HG02610 (cell line): ENCODE data around the gene GGTA1.
"Not testable (repeated sequence)": the region's sequence is repeated elsewhere in the genome, so short reads cannot be mapped to it uniquely, and the experiment has no call there.

Experiments used
- ATAC-seq: cut with Tn5 transposase; IDR thresholded peaks from one replicate; pipeline ENCODE4 v1.9.1; 2021; ENCODE audit warnings: mild to moderate bottlenecking, moderate library complexity; ENCODE audit not compliant: unreplicated experiment

Gene GGTA1

DNA sequence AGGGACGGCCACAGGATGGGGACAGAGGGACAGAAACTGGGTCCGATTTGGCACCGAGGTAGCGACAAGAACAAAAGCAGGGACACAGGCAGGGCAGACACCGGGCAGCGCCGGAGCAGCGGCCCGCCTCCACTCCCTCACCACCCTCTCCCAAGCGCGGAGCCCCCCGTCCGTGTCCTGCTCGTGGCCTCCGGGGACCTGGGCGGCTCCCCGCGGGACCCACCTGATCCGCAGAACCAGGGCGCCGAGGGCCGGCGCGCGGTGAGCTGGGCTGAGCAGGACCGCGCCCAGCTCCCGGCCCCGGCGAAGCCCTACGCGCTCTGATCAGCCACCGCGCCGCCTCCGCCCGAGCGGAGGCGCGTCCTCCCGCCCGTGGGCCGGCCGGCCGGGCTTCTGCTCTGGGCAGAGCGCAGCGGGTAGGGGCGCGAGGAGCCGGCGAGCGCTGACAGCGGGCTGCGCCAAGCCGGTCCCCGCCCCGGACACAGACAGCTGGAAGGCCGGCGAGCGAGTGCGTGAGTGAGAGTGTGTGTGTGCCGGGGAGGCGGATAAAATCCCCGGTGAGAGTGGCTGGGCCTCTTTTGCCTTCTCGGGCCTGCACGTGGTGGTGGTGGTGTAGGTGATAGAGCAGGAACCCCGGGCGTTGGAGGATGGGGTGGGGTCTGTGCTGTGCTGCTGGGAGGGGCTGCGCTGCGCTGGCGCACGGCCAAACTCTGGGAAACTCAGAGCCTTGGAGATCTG, at the start of gene GGTA1:
Gene GGTA1 (minus strand): TSS at position 418 of the 738 bp plus-strand sequence. CDS start 31,922 bp downstream, outside the sequence.
- no peak for ATAC-seq

DNA sequence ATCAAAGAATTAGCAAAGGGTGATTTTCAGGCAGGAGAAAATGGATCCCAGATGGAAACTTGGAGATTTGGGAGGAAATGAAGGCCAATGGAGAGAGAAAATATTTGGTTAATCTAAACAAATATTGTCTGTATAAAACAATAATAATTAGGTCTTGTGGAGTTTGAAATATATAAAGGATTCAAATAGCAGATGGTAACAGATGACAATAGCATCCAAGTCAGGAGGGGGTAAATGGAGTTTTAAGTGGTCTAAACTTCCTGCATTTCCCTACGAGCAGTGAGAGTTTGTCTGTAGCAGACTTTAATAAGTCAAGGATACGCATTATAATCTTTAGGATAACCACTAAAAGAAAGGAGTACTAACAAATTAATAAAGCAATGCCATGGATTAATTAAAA, 49.0 kb upstream of the GGTA1 start:
- ATAC-seq: no peak

DNA sequence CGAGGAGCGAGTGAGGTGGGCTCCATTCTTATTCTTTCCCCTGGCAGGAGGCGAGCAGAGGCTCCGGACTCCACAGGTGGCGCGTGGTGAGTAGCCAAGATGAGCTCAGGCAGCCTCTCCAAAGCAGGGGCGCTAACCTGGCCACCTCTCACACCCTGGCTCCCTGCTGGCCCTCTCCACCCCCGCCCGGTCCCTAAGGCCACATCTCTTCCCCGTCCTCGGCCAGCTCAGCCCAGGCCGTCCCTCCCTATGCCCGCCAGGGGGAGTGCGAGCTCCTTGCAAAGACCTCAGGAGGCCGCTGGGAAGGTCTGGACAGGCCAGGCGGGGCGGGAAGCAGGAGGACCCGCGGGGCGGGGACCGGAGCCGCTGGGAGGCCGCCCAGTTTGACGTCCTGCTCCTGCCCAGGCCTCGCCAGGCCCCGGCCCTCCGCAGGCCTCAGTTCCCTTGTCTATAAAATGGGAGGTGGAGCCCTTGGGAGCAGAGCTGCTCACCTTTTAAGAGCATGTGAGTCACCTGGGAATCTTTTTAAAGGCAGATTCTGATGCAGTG, 46.3 kb upstream of the GGTA1 start:
- ATAC-seq: peak; percentile 82

DNA sequence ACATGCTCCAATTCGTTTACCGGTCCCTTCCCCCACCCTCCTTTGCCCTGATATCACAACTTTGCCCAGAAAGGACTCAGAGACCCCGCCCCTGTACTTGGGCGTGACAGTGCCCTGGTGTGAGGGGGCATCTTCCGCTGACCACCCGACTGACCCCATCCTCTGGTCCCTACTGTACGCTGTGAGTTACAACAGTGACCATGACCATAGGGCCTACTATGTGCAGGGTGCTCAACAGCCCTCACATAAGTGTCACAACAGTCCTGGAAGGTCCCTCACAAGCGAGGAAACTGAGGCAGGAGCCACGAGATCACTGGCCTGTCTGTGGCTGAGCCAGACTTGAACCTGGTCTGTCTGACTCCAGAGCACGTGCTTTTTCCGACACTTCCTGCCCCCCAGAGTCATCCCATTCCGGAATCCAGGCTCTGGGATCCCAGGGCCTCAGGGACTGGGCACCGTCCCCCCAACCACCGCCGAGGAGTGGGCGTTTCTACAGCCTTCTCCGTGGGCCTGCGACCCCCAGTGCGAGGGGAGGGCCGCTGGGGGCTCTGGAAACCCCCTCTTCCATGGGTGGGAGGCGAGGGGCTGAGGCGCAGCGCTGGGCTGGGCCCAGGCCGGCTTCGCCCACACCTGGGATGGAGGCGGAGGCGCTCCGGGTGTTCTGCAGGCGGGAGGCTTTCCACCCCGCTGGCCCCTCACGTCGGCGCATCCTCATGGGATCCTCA, 45.7 kb upstream of the GGTA1 start:
- ATAC-seq: no peak

DNA sequence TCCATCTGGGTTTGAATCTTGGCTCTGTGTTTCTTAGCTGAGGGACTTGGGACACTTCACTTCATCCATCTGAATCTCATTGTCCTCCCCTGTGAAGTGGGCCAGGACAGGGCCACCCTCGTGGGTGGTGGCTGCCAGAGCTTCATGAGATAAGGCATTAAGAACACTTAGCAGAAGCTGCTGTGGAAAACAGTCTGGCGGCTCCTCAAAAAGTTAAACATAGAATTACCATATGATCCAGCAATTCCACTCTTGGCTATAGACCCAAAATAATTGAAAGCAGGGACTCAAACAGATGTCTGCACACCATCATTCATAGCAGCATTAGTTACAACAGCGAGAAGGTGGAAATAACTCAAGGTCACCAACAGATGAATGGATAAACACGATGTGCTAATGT, 42.4 kb upstream of the GGTA1 start:
- ATAC-seq: no peak

DNA sequence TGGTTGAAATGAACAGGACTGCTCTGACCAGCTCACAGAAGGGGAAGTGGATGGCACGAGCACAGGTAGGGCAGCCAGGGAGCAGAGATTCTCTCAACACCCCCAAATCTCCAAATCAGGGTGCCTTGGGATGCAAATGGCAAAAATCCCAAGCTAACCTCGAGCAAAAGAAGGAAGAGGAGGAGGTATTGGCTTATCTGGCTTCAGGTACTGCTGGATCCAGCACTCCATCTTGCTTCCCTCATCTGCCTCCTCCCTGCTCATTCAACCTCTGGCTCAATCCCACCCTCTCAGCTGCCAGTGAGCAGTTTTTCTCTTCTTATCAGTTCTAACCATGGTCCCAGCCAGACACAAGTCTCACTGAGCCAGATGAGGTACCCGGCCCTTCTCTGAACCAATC, 41.6 kb upstream of the GGTA1 start:
- ATAC-seq: no peak

DNA sequence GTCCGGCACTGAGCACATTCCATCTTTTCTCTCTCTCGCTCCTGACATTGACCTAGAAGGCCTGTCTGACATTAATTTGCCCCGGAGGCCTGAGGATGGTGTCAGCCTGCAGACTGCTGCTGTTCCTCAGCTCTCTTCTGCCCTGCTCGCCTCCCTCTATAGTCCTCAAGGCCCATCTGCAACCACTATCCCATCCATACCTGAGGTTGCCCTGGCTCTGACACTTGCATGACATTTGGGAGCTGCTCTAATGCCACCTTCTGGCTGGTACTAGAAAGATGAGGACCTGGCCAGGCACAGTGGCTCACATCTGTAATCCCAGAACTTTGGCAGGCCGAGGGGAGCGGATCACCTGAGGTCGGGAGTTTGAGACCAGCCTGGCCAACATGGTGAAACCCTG, 38.6 kb upstream of the GGTA1 start:
- ATAC-seq: no peak

DNA sequence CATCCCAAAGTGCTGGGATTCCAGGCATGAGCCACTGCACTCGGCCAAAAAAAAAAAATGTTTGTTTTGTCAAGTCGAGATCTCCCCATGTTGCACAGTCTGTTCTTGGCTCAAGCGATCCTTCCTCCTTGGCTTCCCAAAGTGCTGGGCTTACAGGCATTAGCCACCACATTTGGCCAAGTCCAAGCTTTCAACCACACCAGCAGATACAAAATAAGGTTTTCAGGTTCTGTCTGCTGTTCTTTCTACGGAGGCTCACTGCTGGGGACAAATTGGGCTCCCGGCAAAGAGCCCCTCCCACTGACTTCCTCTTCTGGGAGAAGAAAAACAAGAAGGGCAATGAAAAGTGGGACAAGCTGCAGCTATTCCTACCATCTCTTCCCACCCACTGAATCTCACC, 37.6 kb upstream of the GGTA1 start:
- no peak for ATAC-seq

DNA sequence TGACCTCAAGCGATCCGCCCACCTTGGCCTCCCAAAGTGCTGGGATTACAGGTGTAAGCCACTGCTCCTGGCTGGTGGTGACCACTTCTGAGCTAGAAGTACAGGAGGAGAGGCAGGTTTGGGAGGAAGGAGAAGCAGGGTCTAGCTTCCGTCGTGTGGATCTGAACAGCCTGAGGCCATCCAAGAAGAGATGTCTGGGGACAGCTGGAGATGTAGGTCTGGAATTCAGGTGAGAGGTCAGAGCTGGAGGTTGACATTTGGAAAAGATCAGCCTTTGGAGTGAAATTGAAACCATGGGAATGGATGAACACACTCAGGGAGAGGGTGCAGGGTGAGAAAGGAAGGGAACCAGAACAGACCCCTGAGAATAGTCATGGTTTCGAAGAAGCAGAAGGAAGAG, 33.2 kb upstream of the GGTA1 start:
- ATAC-seq: no peak

DNA sequence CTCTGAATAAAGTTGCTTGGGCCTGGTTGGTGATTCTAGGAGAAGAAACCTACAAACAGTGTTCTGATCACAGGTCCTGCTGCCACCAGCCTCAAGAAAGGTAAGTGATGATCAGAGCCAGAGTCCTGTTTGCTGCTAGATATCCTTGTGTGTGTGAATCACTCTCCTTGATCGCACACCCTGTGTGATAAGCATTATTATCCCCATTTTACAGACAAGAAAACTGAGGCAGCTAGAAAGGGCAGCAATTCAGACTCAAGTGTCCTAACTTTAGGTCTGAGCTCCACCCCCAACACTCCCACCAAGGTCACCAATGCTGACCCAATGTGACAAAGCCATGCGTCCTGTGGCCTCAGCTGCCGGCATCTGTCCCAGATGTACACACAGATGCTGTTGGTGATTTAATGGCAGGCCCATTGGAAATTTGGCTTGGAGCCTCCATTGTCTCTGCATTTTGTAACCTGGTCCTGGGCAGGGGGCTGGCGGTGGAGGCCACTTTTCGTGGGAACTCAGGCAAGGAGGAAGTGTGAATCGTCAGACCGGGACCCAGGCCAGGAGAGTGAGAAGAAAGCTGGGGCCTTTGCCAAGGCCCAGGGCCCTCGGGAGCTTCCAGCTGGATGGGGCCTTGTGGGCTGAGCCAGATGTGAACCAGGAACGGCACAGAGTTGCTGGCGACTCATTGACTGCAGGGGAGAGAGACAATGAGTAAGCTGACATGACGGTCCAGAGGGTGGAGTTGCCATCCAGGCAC, 29.8 kb upstream of the GGTA1 start:
- no peak for ATAC-seq

DNA sequence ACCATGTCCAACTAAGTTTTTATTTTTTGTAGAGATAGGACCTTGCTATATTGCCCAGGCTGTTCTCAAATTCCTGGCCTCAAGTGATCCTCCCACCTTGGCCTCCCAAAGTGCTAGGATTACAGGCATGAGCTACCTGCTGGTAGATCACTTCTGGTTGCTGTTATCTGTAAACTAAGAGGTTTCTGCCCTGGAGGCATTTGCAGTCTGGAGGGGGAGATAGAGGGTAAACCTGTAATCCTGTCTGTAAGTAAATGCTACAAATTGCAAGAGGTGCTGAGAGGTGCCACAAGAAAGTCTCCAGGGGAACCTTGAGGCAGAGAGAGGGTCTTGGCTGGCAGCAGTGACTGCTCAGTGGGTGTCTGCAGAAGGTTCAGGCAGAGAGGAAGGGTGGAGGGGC, 29.0 kb upstream of the GGTA1 start:
- no peak for ATAC-seq

DNA sequence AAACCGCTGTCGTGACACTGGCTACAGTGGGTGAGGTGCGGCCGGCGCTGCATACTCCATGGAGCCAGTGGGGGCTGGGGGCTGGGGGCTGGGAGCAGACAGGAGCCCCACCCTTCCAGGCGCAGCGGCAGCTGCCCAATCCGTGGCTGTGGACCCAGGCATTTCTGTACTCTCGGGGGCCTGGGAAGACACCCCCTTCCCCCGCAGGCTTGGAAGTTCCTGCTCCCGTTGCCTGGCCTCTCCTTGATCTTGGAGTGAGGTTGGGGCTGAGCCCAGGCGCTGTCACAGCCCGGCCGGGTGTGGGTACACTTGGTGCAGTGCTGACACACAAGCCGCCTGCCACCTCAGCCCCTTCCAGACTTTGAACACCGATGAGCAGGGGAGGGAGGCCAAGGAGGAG, 27.7 kb upstream of the GGTA1 start:
- ATAC-seq: no peak

DNA sequence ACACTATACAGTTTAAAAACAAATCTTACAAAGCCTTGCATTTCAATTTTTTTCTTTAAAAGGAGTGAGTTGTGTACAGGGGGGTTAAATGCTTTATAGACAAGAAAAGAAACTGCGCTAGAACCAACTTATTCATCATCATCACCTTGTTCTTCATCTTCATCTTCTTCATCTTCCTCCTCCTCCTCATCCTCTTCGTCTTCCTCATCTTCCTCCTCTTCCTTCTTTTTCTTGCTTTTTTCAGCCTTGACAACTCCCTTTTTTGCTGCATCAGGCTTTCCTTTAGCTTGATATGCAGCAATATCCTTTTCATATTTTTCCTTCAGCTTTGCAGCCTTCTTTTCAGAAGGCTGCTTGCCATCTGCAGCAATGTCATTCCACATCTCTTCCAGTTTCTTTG, 20.0 kb upstream of the GGTA1 start:
- not testable (repeated sequence) for ATAC-seq

DNA sequence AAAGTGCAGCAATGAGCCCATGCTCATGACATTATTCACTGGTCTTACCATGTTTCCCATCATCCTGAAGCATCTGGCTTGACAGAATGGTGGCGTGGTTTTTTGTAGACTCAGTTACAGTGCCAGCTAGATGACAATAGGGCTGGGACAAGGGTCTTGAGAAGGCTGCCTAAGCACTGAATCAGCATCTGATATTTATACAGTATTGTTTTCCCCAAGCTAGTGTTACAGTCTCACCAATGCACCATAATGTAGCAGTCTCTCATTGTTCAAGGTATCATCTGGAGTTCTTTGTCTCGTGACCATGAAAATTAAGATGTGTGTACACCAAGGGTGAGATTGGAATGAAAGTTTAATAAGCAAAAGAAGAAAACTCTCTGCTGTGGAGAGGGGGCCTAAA, 19.0 kb upstream of the GGTA1 start:
- ATAC-seq: no peak

DNA sequence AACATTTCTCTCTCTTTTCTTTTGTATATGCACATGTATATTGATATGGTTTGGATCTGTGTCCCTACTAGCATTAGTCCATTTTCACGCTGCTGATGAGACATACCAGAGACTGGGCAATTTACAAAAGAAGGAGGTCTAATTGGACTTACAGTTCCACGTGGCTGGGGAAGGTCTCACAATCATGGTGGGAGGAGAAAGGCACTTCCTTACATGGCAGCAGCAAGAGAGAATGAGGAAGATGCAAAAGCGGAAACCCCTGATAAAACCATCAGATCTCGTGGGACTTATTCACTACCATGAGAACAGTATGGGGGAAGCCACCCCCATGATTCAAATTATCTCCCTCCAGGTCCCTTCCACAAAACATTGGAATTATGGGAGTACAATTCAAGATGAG, 13.5 kb upstream of the GGTA1 start:
- ATAC-seq: not testable (repeated sequence)

DNA sequence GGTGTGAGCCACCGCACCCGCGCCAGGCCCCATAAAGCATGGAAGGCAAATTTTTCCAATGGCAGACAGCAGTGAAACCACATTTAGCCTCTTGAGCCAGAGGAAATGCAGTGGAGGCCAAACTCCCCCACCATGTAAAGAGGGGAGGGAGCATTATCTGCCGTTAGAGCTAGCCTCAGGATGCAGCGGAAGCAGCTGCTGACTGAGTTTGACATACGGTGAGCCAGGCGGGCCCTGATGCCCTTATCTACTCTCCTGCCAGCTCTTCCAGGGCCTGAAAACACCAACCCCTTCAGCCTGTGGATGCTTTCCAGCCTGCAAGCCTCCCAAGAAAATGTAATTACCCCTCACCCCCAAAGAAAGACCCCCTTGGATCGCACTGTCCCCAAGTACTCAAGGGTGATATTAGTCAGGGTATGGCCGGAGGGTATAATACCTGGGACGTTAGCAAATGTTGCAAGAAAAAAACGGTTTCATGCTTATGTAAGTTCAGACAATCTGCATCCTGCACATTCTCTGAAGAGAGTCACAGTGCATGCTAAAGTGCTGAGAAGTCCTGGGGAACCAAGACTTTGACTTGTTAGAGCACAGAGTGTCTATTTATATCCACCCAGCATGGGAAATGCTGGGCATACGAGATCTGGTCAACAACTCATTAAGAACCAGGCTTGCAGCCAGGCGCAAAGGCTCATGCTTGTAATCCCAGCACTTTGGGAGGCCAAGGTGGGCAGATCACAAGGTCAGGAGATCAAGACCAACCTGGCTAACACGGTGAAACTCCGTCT, 11.3 kb upstream of the GGTA1 start:
- ATAC-seq: no peak

DNA sequence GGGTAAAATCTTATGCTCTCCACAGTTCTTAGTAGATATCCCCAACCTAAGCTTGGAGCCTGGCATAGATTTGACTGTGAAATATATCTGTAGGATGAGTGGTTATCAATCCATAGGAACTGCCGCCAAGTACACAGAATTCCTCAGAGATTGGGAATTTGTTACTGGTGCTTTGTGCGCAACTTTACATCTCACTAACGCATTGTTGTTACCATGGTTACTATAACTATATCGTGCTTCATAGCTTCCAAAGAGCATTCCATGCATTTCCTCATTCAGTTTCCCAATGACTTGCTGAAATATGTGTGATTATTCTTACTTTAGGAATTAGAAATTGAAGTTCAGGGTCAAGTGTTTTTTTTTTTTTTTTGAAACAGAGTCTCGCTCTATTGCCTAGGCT, 9.5 kb upstream of the GGTA1 start:
- no peak for ATAC-seq

DNA sequence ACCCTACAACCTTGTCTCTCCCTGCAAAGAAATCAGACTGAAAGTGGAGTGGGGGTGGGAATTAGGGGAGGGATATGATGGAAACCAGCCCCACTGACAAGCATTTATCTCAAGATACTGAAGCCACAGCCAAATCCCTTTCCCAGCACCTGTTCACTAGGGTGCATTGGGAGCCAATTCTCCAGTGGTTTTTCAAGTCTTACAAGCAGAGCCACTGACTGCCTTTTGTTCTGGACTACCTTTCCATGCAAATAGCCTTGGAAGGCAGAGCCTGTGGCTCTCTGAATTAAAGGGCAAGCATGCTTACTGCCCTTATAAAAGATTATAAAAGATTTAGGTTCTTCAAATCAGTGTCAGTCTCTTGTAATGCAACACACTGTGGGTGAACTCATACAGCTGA, 8.8 kb upstream of the GGTA1 start:
- no peak for ATAC-seq

DNA sequence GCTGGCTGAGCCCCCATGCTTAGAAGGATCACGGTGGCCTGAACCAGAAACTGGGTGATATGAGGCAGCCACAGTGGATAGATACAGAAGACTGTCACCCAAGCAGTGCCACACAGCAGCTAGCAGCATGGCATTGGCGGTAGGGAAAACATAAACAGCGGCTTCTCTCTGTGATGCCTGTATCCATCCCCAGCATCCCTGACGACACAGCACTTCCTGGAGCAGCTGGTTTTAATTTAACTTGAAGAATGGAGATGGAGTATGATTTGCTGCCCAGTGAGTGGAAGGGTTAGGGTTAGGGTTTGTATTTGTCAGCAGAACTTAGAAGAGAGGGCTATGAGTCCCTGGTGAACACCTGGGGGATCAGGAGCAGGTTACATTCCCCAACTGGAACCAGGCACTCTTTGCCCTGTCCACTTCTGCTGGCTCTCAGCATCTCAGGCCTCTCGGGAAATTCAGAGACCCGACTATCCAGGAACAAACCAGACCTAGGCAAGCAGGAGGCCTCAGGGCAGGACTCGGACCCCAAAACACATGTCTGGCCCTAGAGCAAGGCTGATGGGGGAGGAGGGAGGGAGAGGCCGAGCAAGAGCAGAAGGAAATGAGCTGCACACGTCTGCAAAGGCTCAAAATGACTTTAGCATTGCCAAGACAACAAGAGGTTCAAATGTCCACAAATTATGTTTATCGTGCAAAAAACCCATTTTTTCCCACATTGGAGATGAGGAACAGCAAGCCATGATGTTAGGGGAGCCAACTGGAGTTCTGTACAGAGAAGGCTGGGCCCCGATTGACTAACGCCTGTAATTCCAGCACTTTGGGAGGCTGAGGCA, 6.5 kb upstream of the GGTA1 start:
- no peak for ATAC-seq

DNA sequence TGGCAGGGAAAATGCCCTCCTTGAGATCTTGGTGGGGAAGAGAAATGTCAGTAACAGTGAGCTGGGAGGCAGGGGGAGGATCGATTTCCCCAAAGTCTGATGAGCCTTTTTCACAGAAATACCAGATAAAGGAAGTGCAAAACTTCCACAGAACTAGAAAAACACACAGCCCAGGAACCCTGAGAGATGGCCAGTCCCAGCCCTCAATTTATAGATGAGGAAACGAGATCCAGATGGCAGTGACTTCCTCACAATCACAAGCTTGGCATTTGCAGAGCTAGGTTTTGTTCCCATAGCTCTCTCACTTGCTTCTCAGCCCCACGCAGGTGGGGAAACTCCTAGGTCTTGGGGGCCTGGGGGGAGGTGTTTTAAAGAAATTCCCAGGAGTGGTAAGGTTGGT, 3.8 kb upstream of the GGTA1 start:
- no peak for ATAC-seq
